ENCODE results near the gene GDF7.

The GDF7 gene

DNA sequence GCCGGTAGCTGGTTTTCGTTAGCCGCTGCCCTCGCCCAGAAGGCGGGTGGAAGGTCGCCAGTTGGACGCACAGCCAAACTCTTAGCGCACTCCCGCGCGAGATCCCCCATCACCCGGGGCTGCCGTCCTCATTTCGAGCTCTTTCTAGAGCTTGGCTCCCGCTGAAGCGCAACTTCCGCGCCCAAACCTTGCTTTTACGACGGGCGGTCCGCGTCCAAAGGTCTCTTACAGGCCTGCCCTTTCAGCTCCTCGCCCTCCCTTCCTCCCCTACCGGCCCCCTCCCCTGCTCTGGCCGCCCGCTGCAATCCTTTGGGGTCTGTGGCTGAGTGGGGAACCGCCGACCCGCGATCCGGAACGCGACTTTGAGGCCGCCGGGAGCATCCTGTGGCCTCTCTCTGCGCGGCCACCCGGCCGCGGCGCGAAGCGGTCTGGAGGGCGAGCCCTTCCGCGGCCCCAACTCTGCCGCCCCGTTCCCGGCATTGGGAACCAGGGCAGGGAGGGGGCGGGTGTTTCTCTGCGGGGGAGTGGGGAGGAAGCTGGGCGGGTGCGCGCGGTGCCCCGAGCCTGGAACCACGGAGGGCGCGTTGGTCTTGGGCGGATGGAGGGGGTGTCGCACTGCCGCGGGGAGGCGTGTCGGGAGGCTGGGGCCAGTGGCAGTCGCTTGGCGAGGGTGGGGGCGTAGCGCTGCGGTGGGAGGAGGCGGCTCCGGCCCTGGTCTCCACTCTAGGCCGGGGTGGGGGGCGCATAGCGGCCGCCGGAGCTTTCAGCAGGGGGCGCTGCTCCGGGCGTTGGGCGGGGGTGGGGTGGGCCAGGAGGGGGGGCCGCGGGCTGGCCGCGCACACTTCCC, at the start of gene GDF7:
Gene GDF7 (plus strand): TSS at position 841 of the 847 bp plus-strand sequence. CDS start 96 bp downstream, outside the sequence.
- DNase-seq = no peak

DNA sequence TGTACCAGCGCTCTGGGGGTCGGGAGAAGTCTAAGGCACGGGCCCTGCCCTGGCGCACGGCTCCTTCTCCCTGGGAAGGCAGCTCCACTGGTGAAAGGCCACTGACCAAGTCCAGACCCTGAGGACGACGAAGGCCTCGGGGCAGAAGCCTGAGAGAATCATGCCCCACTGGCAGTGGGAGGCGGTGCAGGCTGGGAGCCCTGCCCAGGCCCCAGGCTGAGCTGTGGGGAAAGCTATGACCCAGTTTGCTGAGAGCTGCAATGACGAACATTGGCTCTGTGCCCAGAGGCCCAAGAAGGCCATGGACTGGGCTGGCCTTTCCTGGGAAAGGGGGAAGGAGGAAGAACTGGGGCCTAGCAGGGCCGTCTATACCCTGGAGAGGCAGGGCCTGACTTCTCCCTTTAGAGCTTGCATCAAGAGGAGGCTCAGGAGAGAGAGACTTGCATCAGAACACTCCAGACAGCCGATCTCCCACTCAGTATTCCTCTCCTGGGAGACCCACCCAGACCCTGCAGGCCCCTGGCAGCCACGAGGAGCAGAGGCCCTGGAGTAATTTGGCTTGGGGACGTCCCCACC, 49.0 kb upstream of the GDF7 start:
- DNase-seq = peak; percentile 97

DNA sequence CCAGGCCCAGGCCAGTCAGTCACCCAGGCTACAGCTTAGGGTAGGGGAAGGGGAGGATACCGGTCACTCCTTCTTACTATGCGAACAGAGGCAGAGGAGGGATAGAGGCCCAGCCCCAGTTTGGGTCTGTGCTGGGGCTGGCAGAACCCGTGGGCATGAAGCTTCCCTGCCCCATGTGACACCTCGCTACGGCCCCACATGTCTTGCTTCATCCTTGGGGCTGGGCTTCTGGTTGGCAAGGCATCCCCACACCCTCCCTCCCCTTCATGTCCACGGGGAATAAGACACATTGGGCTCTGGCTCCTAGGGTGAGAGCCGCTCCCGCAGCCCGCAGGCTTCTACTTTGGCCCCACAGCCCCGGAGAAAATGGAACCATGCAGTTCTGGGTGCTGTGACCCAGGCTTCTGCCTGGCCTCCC, 48.5 kb upstream of the GDF7 start:
- DNase-seq = peak; percentile 61

DNA sequence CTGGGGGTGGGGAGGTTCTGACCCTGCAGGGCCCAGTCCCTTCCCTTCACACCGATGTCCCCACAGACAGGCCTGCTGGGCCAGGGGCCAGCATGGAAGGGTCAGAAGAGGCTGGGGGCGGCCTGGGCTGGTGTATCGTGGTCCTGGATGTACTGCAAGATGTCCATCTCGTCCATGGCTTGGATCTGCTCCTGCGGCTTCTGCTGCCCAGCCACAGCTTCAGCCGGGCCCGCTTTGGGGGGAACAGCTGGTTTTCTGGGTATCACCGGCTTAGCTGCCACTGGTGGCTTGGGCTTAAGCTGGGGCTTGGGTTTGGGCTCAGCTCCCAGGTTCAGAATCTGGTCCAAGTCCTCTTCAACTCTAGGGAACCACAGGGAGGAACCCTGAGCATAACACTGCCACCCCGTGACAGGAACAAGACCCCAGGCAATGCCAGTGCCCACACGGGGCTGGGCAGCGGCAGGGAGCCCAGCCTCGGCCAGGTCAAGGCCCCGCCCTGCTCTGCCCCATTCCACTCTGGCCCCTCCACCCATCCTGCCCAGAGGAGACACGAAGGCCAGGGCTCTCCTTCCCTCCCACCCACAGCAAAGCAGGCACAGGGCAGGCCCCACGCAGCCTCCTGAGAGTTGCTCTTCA, 47.9 kb upstream of the GDF7 start:
- no peak for DNase-seq

DNA sequence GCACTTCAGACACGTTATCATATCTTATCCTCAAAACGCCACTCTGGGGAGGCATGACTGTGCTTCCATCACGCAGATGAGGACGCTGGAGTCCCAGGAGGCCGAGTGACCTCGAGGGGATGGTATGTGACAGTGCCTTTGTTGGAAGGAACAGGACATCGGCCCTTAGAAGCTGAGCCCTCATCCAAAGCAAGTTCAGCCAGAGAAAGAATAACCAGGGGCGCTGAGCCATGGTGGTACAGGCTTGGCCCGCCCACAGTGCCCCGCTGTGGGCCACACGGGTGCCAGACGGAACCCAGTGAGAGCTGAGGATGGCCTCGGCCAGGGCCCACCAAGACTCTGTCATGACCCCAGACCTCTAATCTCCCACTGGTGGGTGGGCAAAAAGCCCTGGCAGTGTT, 47.3 kb upstream of the GDF7 start:
- no peak for DNase-seq

DNA sequence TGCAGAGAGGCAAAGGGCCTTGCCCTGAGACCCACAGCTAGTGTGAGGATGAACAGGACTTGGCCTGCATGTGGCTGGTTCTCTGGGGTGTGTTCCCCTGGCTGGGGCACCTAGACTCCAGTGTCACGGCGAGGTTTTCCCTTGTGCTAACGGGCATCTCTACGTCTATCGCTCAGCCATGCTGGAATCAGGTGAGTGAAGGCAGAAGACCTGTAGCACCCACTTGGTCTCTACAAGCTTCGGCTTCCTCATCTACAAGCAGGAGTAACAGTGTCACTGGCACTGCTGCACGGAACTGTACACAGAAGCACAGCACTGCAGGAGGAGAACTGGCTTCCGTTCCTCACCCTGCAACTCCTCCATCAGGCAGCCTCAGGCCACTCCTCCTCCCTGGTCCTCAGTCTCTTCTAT, 46.7 kb upstream of the GDF7 start:
- DNase-seq = no peak

DNA sequence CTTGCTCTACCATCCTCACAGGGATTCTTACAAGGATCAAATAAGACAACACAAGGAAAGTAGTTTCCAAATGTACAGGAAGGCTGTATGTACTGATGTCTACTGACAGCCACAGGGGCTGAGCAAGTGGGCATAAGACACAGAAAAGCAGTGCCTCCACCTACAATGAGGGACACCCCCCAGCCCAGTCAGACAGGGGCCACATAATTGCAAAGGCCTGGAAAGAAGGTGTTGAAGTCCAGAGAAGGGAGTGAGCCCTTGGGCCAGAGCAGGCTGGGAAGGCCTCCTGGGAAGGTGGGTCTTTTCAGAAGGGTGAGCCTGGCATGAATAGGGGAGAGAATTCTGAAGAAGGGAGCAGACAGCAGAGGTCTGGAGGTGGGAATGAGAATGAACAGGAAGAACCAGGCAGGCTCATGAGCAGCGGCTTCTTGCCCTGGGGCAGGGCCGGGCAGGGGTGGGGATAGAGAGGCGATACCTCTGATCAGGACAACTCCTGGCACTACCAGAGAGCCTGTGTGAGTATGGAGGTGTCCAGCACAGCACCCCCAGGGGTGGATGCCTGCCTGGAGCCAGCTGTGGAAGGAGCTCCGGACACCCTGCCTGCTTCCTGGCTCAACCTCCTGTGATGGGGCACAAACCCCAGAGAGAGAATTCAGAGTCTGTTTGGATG, 46.1 kb upstream of the GDF7 start:
- DNase-seq = no peak

DNA sequence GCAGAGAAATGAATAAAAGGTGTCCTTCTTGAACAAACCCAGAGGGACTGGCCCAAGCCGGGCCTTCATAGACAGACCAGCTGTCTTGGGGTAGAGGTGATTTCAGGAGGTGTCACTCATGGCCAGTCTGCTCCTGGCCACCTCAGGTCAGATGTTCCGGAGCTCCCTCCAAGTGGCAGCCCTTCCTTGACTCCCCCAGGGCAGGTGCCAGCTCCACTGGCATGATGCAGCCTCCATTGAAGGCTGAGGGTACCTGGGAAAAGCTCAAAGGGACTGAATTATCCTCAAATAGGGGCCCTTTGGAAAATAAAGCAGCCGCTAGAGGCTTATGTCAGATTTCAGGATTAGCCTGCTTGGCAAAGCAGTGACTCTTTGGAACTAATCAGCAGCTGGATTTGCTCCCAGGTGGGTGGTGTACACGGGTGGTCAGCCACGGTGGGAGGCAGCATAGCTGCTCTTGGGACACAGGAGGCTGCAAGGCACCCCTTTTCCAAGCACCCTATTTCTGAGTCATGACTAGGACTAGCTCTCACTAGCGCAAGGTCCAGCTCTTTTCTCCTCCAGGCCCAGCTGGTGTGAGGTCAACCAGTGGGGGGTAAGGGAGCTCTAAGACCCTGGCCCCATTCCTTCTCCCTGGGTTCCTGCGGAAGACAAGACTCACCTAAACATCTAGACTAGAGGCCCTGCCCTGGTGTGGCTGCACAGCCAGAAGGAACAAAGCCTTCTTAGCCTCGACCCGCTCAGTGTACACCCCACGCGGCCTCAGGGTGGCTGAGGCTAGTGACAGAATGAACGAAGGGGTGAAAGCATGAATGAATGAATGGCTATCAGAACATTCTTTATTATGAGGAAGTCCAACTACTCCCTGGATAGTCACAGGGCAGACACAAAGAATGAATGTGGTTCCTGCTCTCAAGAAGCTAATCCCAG, 45.3 kb upstream of the GDF7 start:
- DNase-seq = no peak

DNA sequence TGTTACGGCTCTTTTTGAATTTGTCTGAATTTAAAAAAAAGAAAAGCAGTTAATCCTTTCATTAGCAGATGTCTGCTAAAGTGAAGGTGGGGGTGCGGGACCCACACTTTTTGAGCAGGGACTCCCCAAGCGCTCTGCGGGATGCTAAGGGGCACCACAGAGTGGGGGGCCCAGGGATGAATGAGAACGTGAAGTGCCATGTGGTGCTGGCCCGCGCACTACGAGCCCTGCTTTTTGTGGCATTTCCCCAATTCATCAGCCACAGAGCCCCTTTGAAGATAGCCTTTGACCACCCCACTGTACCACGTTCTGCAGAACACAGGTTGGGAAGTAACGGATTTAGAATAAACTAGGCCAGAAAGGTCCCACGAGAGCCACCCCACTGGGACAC, 44.7 kb upstream of the GDF7 start:
- DNase-seq = no peak

DNA sequence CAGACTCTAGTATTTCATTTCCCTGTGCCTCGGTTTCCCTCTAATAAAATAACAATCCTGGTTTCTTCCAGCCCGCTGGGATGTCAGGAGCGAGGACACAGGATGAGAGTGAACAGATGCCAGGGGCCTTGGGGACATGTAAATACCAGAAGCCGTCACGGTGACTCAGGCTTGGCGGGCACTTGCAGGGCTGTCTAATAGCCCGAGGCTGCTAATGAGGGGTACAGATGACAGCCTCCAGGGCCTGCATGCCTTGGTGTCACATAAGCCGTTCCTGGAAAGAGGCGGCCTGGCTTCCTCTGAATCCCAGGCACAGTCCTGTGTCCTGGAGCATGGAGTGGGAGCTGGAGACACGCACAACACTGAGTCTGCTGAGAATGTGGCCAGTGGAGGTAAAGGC, 44.2 kb upstream of the GDF7 start:
- DNase-seq = no peak

DNA sequence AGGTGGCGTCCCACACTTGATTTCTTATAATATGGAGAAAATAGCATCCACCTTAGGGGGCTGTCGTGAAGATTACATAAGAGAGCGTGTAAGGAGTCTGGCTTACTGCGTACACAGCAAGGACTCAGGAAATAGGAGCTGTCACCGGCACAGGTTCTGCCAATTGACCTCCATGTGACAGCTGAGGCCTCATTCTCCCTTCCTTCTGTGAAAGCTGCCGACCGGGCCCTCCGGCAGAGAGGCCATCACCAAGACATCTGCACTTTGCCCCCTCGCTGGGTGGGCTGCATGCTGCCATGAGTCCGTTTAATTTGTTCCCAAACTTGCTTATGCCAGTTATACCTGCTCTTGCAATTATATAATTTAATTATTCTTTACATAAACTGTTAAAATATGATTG, 43.7 kb upstream of the GDF7 start:
- DNase-seq = no peak

DNA sequence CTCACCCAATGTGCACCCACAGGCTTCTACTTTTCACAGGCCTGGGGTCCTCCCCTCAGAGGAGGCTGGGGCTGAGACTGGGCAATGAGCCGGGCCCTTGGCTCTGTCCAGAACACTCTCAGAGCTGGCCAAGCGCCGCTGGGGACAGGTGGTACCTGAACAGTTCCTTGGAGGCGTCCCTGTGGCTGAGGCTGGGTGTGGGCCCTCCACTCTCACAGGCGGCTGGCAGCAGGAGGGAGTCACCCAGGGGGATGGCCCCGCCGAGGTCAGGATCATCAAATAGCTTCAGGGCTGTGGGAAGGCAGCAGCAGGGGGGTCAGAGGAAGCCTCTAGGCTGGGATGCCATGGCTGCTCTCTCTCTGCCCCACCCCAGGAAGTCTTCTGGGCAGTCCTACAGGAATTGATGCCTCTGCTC, 43.2 kb upstream of the GDF7 start:
- no peak for DNase-seq

DNA sequence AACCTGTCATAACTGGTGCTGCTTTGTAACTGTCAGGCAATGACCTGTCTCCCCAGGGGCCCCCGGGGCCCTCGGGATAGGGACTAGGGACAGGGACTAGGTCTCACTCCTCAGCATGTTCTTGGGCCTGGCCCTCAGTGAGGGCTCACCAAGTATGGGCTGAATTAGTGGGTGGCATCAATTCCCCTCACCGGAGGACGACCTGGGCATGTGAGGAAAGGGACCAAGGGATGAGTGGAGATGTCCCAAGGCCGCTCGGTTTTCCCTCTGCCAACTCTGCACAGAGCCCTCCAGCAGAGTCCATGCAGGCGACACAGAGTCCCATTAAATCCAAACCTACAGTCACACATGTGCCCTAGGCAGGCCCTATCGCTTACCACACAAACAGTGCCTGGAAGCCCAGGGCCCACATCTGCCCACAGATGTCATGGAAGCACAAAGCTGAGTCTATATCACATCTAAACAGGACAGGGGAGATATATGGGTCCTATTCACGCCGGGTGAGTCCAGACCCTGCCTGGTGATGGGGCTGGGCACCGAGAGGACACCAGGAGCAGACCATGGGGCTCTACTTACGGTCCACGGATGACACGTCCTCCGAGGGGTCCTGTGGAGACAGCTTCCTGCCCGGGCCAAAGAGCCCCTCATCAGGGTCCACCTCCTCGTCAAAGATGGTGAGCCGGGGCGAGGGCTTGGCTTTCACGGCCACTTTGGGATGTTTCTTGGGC, 42.6 kb upstream of the GDF7 start:
- no peak for DNase-seq

DNA sequence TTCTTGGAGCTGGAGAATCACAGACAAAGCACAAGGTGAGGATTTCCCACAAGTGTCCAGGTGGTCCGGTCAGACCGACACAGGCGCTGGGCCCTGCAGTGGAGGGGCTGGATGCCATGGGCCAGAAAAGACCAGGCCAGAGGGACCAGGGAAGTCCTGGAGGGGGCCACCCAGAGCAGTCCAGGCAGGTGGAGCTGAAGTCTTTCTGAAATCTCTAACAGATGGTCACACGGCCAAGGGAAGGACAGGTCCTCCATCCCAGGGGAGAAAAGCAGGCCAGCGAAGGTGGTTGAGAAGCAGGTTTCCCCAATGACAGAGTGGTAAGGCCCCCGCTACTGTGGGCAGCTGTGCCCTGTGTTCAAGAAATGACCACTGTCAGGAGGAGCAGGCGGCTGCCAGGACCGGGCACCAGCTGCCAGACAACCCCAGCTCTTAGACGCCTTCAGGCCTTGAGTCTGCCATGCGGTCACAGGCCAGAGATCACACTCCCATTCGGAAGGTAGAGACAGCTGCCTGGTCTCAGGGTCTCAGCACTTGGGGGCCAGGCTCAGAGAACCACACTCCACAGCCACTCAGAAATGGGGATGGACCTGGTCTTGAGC, 42.0 kb upstream of the GDF7 start:
- DNase-seq = no peak

DNA sequence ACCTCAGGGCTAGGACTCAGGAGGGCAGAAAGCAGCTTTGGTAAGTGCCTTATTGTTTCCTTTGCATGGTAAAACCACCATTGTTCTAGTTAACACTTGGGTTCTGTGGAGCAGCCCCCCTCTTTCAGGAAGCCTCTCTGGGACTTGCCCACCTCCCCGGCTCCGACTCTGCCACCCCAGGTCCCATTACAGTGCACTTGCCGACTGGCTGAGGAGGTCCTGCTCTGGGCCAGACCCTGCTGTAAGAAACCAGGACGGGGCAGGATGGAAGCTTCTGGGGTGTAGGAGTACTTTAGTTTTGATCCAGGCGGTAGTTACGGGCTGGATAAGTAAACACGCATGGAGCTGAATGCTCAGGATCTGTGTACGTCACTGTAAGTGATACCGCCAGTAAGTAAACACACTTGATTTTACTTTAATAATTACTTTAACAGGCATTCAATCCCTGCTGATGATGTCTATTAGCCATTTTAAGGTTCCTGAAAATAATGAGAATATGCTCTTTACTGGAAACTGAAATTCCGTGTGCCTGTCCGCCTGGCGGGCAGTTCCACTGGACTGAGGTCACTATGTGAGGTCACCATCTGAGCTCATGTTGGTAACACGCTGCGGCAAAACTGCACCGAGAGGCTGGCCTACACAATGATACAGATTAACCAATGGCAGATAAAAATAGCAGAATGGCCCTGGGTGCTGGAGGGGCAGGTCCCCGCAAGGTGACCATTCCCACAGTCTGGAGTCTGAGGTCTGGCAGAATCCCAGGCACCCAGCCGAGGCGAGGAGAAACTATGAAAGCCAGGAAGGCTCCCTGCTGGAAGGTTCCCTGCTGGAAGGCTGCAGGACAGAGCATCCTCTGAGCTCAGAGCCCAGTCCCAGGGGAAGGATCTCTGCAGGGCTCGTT, 41.2 kb upstream of the GDF7 start:
- DNase-seq = no peak

DNA sequence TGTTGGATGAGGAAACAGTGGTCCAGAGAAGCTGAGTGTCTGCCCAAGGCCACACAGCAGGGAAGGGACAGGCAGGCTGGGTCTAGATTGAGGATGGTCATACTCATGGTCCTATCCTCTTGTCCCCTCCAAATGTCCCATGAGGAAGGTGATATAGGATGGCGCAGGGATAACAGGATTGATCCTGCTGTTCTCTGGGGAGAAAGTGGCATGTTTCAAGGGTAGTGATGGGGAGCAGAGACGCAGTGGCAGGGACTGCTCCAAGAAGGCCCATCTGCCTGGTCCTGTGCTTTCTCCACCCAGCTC, 40.6 kb upstream of the GDF7 start:
- DNase-seq = no peak

DNA sequence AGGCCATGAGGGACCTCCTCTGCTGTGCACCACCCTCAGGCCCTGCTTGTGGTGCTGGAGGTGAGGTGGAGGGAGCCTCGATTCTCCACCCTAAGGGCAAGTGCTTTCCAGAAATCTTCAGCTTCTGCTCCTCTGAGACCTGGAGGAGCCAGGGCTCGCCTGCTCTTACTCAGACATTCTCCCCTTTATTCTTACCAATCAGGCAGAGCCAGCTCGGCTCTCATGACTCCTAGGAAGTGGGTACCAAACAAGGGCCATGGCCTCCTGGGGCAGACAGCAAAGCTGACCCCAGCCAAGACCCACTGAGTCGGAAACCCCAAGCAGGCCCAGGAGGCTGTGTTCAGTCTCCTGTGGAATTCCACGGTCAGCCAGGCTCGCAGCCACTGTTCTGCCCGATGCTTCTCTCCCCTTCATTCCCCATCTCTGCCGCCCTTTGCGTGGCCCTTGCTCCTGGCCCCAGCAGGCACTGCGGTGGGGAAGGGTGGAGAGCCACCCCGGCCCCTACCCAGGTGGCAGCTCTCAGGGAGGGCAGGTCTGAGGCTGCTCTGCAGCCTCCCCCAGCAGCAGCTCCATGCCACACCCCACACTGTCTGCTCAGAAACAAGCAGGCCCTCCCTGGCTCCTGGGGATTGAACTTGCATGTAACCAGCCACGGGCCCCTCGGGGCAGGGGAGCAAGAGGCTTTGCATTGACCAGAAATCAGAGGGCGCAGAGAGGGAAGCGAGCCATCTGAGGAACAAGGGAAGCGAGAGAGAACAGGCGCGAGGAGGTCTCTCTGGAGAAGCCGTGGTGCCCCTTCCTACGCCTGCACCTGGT, 40.0 kb upstream of the GDF7 start:
- no peak for DNase-seq

DNA sequence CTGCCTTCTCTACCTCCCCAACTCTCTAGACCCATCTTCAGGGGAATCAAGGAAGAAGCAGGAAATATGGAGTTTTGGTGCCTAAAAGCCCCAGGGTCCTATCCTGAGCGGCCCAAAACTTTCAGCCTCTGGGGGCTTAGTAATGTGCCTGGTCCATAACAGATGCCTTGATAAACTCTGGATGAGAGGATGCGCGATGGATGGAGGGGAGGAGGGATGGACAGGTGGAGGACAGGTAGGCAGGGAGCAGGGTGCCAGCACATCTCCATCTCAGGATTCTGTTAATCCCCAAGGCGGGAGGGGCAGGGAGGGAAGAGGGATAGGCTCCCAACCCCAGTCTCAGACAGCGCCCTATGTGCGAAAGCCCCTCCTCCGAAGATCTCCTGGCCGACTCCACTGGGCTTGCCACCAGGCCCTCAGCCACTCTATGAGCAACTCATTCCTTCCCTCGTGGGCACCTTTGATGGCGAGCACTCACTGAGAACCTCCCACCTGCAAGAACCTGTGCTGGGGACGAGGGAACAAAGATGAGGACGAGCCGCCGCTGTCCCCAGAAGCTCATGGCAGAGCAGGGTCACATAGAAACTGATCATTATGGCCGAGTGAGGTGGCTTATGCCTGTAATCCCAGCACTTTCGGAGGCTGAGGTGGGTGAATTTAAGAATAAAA, 39.1 kb upstream of the GDF7 start:
- DNase-seq = no peak

DNA sequence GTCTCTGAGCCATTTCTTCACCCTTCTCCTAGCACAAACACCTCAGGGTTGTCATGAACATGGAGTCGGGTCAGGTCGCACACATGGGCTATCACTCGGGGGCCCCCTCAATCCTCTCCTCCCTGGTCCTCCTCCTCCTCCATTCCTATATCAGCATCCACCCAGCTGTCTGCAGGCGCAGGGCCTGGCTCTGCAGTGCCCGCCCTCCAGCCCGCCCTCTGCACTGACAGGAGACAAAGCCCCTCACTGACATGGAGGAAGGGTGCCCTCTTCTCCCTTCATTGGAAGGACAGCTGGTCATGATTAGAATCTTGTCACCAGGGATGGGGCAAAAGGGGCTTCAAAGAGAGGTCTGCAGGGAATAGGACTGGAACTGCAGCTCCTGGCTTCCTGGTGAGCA, 37.8 kb upstream of the GDF7 start:
- no peak for DNase-seq

All from inflammatory macrophage treated with lipopolysaccharide for 4 hours (primary cell).